B cell (primary cell): Measurements from ENCODE around the gene CCDC136. TPM values are rescaled to one million over a fixed set of nuclear protein-coding genes. Genes with fewer than 3 reads are reported as not detected.

Experiments
- ATAC-seq: fragments of 200-7000 bp; cut with Tn5 transposase; one replicate; pipeline ENCODE4 v1.10.0; 2021; ENCODE audit warnings: low read depth, mild to moderate bottlenecking, moderate number of reproducible peaks, moderate library complexity
- CTCF ChIA-PET: fragments of 350-600 bp; sonication (Branson Sonifier 250); formaldehyde crosslinking; loops from one replicate; lab custom pipeline; 2021; ENCODE audit warnings: antibody characterized with exemption, inconsistent platforms; lab: Charles Lee
- POLR2A ChIA-PET: fragments of 350-600 bp; sonication (Branson Sonifier 250); formaldehyde crosslinking; loops from one replicate; lab custom pipeline; 2021; ENCODE audit warnings: antibody characterized with exemption; lab: Charles Lee
- DNase-seq: peaks from one replicate; pipeline ENCODE4 v3.0.0; 2013
- H2AFZ ChIP-seq: 2 replicates; pipeline ENCODE4 v1.6.1; 2012; ENCODE audit warnings: mild to moderate bottlenecking, low read depth, low read length; ENCODE audit not compliant: insufficient read depth, poor library complexity, severe bottlenecking
- H3K27ac ChIP-seq, 2 donors: 1 replicate in 1 of 2; 2 replicates in 1 of 2; pipeline ENCODE4 v1.5.1; 2012 to 2013; ENCODE audit warnings: low read length in 2 of 2, mild to moderate bottlenecking in 2 of 2, moderate library complexity in 1 of 2
- H3K27me3 ChIP-seq, 4 experiments: fragments of 200-600 bp in 1 of 4; sonication (generic) in 1 of 4; replicated peaks in 1 of 4; 1 replicate in 2 of 4; 2 replicates in 2 of 4; pipeline versions ENCODE4 v1.6.1 to v1.7.0; 2013 to 2016; ENCODE audit warnings: low read length in 3 of 4, mild to moderate bottlenecking in 2 of 4, mixed read lengths in 1 of 4, moderate library complexity in 1 of 4; ENCODE audit not compliant: insufficient read depth in 4 of 4, control insufficient read depth in 3 of 4; ENCODE audit errors: control extremely low read depth in 1 of 4
- H3K36me3 ChIP-seq, 2 experiments: replicated peaks in 1 of 2; 1 replicate in 1 of 2; 2 replicates in 1 of 2; pipeline versions ENCODE4 v1.6.1 to v1.7.1; 2013; ENCODE audit warnings: low read length in 1 of 2; ENCODE audit not compliant: insufficient read depth in 2 of 2, control insufficient read depth in 1 of 2; ENCODE audit errors: control extremely low read depth in 1 of 2, extremely low read depth in 1 of 2
- H3K4me1 ChIP-seq, 2 donors: fragments of 200-600 bp in 1 of 2; sonication (generic) in 1 of 2; 1 replicate in 1 of 2; 2 replicates in 1 of 2; pipeline versions ENCODE4 v1.5.1 to v1.6.1; 2013 to 2017; ENCODE audit warnings: low read length in 2 of 2; ENCODE audit not compliant: control insufficient read depth in 2 of 2, insufficient read depth in 2 of 2
- H3K4me2 ChIP-seq: replicated peaks from 2 replicates; pipeline ENCODE3; 2012; ENCODE audit warnings: mild to moderate bottlenecking, low read depth, low read length; ENCODE audit not compliant: poor library complexity, severe bottlenecking
- H3K4me3 ChIP-seq, 5 experiments: fragments of 200-600 bp in 1 of 5; sonication (generic) in 1 of 5; 1 replicate in 3 of 5; 2 replicates in 2 of 5; pipeline versions ENCODE4 v1.5.1 to v1.7.0; 2011 to 2016; ENCODE audit warnings: low read length in 4 of 5, mild to moderate bottlenecking in 4 of 5, low read depth in 2 of 5, control low read depth in 1 of 5, moderate library complexity in 1 of 5; ENCODE audit not compliant: insufficient read depth in 1 of 5; ENCODE audit errors: control extremely low read depth in 1 of 5, extremely low read depth in 1 of 5
- H3K79me2 ChIP-seq: fragments of 200-600 bp; sonication (generic); one replicate; pipeline ENCODE4 v1.6.0; 2016; ENCODE audit warnings: low read length; ENCODE audit not compliant: control insufficient read depth, insufficient read depth
- H3K9ac ChIP-seq: fragments of 200-600 bp; sonication (generic); 2 replicates; pipeline ENCODE4 v1.6.1; 2017; ENCODE audit warnings: mild to moderate bottlenecking, low read length, moderate library complexity
- H3K9me3 ChIP-seq, 3 donors: one replicate each; pipeline versions ENCODE4 v1.6.1 to v1.7.1; 2013; ENCODE audit warnings: low read length in 2 of 3; ENCODE audit not compliant: control insufficient read depth in 2 of 3, insufficient read depth in 1 of 3; ENCODE audit errors: control extremely low read depth in 1 of 3
- H4K20me1 ChIP-seq: 2 replicates; pipeline ENCODE4 v1.6.0; 2012; ENCODE audit warnings: mild to moderate bottlenecking, low read length; ENCODE audit not compliant: insufficient read depth, control insufficient read depth, poor library complexity, severe bottlenecking
- H3K27ac Mint-ChIP-seq: one replicate; pipeline ENCODE4 v1.8.0; 2021; ENCODE audit warnings: mixed read lengths
- H3K27me3 Mint-ChIP-seq: one replicate; pipeline ENCODE4 v1.8.0; 2021; ENCODE audit warnings: mixed read lengths
- H3K4me1 Mint-ChIP-seq: one replicate; pipeline ENCODE4 v1.8.0; 2021; ENCODE audit warnings: mixed read lengths
- H3K4me3 Mint-ChIP-seq: one replicate; pipeline ENCODE4 v1.8.0; 2021; ENCODE audit warnings: mixed read lengths
- H3K9me3 Mint-ChIP-seq: one replicate; pipeline ENCODE4 v1.8.0; 2022; ENCODE audit warnings: mixed read lengths; ENCODE audit not compliant: insufficient read depth
- CTCF ChIP-seq: fragments of 200-600 bp; IDR thresholded peaks from one replicate; pipeline ENCODE4 v1.8.0; 2022; ENCODE audit warnings: antibody characterized with exemption, mild to moderate bottlenecking
- EZH2 ChIP-seq: IDR thresholded peaks from 2 replicates; pipeline ENCODE4 v1.6.1; 2012; ENCODE audit warnings: borderline replicate concordance, low read depth, mild to moderate bottlenecking, moderate library complexity, low read length; ENCODE audit not compliant: insufficient read depth, poor library complexity, severe bottlenecking
- WGBS: methylation state at CpG from one replicate; pipeline ENCODE4 v1.1.5; 2013; ENCODE audit warnings: missing lambda C conversion rate; ENCODE audit not compliant: insufficient coverage; 5-methylcytosine and 5-hydroxymethylcytosine counted together
- intact Hi-C: fragments of 100-400 bp; cut with micrococcal nuclease; formaldehyde crosslinking; loops from one replicate; pipeline ENCODE4 v1.10.0; 2022
- polyA plus RNA-seq: library from polyadenylated mRNA; depleted of rRNA; stranded (reverse); fragments of >200 nt; gene quantifications from 2 replicates; pipeline ENCODE4 v1.2.3, GENCODE V29; 2012
- total RNA-seq, 2 donors: library from RNA; stranded (reverse); fragments of 120-200 nt in 1 of 2; gene quantifications; 1 replicate in 1 of 2; 2 replicates in 1 of 2; pipeline versions ENCODE4 v1.2.3 to v1.2.4, GENCODE V29; 2013 to 2022

The CCDC136 gene
- total and polyA plus RNA-seq, 2 donors (not counting 1 experiment from before 2014, with no cell fraction given): 2.2 to 13.9 TPM

DNA sequence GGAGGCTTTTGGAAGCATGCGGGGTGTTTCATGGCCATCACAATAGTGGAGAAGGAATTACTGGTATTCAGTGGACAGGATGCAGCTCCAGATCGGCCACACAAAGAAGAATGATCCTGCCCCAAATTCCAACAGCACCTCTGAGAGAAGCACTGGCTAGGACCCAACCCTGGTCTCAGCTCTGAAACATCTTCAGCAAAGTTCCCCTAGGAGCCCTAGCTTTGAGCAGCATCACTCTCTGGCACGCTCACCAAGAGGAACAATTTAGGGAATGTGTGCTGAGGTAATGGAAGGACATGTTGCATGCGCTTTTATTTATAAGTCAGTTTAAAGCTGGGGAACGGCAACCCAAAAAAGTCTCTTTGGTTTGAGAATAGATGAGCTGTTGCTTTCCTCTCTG is 10.6 kb upstream of the CCDC136 start:
- no peaks in the 10 kb centered on the region for H3K36me3 ChIP-seq
- H3K4me1 Mint-ChIP-seq: no peaks in the 10 kb centered on the region
- H3K4me1 ChIP-seq: no peaks in the 10 kb centered on the region
- no peak overlapping the region for H2AFZ ChIP-seq
- intact Hi-C loops: no loop called here
- H3K79me2 ChIP-seq: no peaks in the 10 kb centered on the region
- 93% methylated on average over 2 of the region's 5 CpGs for WGBS
- no peak for TF ChIP-seq EZH2
- ATAC-seq (no peak), DNase-seq (no peak)
- no peak overlapping the region for H3K4me3 ChIP-seq
- CTCF ChIA-PET: interaction anchor here (0.9 to 1.1 kb wide), 2 partner anchors 11 to 43 kb away, joined by 3 to 5 read pairs; partner anchors contain the start of gene CCDC136
- peaks cover 7% of the 10 kb centered on the region for H3K9me3 Mint-ChIP-seq
- no peaks in the 10 kb centered on the region for H4K20me1 ChIP-seq
- no peak overlapping the region for H3K27ac ChIP-seq
- peaks cover 7% of the 10 kb centered on the region for H3K27me3 Mint-ChIP-seq
- H3K4me3 Mint-ChIP-seq: no peak overlapping the region
- no peak overlapping the region for H3K27ac Mint-ChIP-seq
- POLR2A ChIA-PET: no interaction called here
- H3K9me3 ChIP-seq: peaks cover 2 to 7% (median 3%) of the 10 kb centered on the region in 3 donors
- H3K9ac ChIP-seq: no peak overlapping the region
- no peak overlapping the region for H3K4me2 ChIP-seq
- H3K27me3 ChIP-seq: peaks cover 0 to 7% (median 2%) of the 10 kb centered on the region in 4 experiments

- Histone ChIP-seq H3K27me3 (peaks cover 0 to 7% (median 2%) of the 10 kb centered on the region in 4 experiments), H3K4me1 (no peaks in the 10 kb centered on the region), H3K4me2 (no peak overlapping the region), H3K79me2 (no peaks in the 10 kb centered on the region), H3K9ac (no peak overlapping the region), H2AFZ (no peak overlapping the region), H3K9me3 (peaks cover 2 to 7% (median 3%) of the 10 kb centered on the region in 3 donors), H3K36me3 (no peaks in the 10 kb centered on the region), H4K20me1 (no peaks in the 10 kb centered on the region), H3K27ac (no peak overlapping the region), H3K4me3 (no peak overlapping the region)
- TF ChIP-seq CTCF: no peak
- no peak for TF ChIP-seq EZH2
- 56% methylated on average over 1 of the region's 3 CpGs for WGBS
- ChIA-PET CTCF (interaction anchor here (0.9 kb wide), 1 partner anchor 42 kb away, joined by 5 read pairs; no protein-coding TSS in a partner anchor), POLR2A (interaction anchor here (0.6 kb wide), 1 partner anchor 79 kb away, joined by 3 read pairs; no protein-coding TSS in a partner anchor)
- intact Hi-C loops: no loop called here
- DNase-seq (no peak), ATAC-seq (no peak)
- Mint-ChIP-seq H3K9me3 (peaks cover 7% of the 10 kb centered on the region), H3K27me3 (peaks cover 3% of the 10 kb centered on the region), H3K27ac (no peak overlapping the region), H3K4me3 (no peak overlapping the region), H3K4me1 (no peaks in the 10 kb centered on the region)
Measured at GRCh38 chr7:128781851-128782250, 9.9 kb upstream of the CCDC136 start.
